ENCODE measurements around the gene RAB11FIP3.
"Not testable (repeated sequence)": the region's sequence is repeated elsewhere in the genome, so short reads cannot be mapped to it uniquely, and the experiment has no call there.

The RAB11FIP3 gene

DNA sequence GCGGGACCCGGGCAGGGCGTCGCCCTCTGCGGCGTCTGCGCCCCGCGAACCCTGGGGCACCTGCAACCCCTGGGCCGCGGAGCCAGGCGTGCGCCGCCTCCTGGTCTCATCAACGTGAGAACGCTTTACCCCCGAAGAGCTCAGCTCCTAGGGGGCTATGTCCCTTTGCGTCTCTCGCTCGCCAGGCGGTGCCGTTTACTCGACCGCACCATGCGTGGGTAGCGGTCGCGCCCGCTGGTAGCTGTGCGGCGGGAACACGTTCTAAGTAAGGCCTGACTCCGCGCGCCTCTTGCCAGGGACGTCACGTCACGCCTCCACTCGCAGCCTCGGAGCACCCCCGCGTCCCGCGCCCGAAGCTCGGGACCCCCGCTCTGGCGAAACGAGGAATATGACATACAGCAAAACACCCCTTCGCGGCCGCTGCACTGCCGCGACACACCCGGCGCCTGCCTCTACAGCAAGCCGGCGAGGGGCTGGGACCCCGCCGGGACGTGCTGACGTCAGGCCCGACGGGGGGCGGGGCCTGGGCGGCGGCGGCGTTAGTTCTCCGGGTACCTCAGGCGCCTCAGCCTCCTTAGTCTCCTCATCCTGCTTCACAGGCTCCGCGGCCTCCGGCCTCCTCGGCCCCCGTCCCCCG, at the start of gene RAB11FIP3:
Gene RAB11FIP3, plus strand, starts transcription at position 568 of the 637 bp plus-strand sequence. CDS start 358 bp downstream, outside the sequence.
- DNase-seq (ENCODE audit: low read depth in 1 of 2, low spot score in 1 of 2): peak; percentile 73 to 76

- DNase-seq (ENCODE audit: low read depth in 1 of 2, low spot score in 1 of 2): no peak
Measured at GRCh38 chr16:375927-376816, 49.3 kb upstream of the RAB11FIP3 start.

- no peak for DNase-seq (ENCODE audit: low read depth in 1 of 2, low spot score in 1 of 2)
Measured at GRCh38 chr16:376817-377418, 48.5 kb upstream of the RAB11FIP3 start.

GRCh38 chr16:377419-377951, 48.0 kb upstream of the RAB11FIP3 start:
- DNase-seq (ENCODE audit: low read depth in 1 of 2, low spot score in 1 of 2): no peak

DNA sequence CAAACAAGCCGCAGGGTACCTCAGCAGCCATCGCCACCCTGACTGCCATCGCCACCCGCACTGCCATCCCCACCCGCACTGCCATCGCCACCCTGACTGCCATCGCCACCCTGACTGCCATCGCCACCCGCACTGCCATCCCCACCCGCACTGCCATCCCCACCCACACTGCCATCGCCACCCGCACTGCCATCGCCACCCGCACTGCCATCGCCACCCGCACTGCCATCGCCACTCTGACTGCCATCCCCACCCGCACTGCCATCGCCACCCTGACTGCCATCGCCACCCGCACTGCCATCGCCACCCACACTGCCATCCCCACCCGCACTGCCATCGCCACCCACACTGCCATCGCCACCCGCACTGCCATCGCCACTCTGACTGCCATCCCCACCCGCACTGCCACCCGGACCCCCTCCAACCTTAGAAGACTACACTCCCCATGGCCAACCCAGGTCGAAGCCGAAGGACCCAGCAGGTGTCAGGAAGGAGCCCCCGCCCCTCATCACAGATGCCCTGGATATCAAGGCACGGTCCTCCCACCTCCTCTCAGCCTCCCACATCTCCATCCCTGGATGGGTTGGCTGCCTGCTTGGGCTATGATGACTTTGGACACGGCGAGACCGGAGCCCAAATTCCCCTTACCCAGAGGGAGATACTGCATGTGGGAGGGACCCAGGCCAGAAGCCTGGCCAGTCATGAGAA, 47.2 kb upstream of the RAB11FIP3 start:
- not testable (repeated sequence) for DNase-seq (ENCODE audit: low read depth in 1 of 2, low spot score in 1 of 2)

DNA sequence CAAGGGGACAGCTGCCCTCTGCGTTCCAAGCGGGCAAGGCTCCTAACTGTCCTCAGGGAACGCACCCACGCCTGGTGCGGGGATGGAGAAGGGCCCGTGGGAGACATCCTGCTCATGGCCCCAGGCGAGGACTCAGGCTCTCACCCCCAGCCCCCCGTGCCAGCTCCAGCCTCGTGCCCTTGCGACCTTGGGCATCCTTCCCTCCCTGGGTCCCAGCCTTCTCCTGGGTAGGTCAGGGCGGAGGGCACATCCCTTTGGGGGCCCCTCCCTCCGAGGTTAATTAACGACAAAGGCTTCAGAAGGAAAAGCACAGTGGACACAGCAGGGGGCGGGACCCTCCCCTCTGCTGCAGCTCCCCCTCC, 46.6 kb upstream of the RAB11FIP3 start:
- DNase-seq (ENCODE audit: low read depth in 1 of 2, low spot score in 1 of 2): no peak

DNA sequence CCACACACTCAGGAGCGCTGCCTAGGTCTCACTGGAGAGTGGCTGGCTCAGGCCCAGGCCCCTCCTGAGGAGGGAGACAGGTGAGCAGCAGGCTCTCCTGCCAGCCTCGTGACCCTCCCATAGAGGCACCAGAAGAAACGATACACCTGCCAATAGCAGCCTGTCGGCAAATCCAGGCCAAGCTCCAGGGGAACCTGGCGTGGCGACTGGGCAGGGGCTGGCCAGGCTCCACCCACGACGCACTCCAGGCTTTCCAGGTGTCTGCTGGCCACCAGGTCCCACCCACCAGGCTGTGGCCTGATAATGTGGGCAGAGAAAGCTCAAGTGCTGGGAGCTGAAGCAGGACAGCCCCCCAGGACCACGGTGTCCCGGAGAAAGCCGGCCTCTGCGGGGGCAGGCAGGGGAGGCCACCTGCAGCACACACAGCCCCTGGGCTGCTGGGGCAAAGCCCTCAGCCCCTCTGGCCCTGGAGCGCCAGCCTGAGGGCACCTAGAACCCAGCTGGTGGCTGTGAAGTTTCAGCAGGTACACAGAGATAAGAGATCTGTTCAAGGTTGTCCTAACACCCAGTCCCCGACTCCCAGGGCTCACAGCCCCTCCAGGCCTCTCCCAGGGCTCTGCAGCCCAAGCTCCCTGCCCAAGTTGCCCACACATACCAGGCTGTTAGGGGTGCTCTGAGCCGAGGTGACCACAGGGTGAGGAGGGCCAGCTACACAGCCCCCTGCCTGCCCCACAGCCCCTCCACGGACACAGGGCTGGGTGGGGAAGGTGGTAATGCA, 46.1 kb upstream of the RAB11FIP3 start:
- no peak for DNase-seq (ENCODE audit: low read depth in 1 of 2, low spot score in 1 of 2)

- DNase-seq (ENCODE audit: low read depth in 1 of 2, low spot score in 1 of 2): no peak
Measured at GRCh38 chr16:379961-380761, 45.3 kb upstream of the RAB11FIP3 start.

DNA sequence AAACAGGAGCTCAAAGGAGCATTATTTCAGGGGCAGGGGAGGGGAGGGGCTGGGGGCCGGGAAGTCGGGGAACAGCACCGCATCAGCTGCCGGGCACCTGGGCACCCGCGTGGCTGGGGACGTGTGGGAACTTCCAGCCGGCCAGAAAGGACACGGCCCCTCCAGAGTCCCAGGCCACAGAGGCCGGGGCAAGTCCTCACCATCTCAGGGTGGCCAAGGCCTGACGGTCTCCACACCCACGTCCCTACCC, 44.8 kb upstream of the RAB11FIP3 start:
- DNase-seq (ENCODE audit: low read depth in 1 of 2, low spot score in 1 of 2): no peak

GRCh38 chr16:381012-381788, 44.2 kb upstream of the RAB11FIP3 start:
- no peak for DNase-seq (ENCODE audit: low read depth in 1 of 2, low spot score in 1 of 2)

- DNase-seq (ENCODE audit: low read depth in 1 of 2, low spot score in 1 of 2): peak; percentile 28 to 51
Measured at GRCh38 chr16:381789-382717, 43.4 kb upstream of the RAB11FIP3 start, which contains the start of gene PGAP6. PGAP6 (minus strand) TSS chr16:381978; CDS start chr16:381821, 157 bp downstream.

DNA sequence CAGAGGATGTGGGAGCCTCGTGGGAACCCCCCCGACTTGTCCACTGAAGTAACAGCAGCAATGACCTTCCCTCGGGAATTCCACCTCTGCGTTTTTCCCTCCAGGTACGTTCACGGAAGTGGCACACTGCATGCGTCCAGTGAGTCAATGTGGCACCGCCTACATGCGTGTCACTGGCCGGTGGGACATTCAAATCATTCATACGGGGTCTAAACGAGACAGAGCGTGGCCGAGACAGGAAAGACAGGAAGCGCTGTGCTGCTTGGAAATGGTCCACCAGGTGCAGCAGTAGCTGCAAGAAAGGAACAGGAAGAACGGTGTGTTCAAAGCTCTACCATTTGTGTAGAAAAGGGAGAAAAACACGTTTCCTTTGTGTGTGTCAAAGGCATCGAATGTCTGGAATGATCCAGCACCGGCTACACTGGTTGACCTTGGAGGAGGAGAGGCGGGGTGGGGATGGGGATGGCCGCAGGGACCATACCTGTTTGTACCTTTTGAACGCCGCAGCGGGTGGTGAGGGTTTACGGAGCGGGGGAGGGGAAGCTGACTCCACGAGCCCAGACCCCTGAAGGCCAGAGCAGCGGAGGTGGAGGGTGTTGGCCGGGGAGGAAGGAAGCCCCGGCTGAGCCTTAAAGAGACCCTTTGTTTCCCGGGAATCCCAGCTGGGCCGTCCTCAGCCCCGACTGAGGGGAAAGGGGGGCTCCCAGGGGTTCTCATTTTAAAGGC, 42.0 kb upstream of the RAB11FIP3 start:
- DNase-seq (ENCODE audit: low read depth in 1 of 2, low spot score in 1 of 2): no peak

- no peak for DNase-seq (ENCODE audit: low read depth in 1 of 2, low spot score in 1 of 2)
Measured at GRCh38 chr16:386641-387156, 38.8 kb upstream of the RAB11FIP3 start.

DNA sequence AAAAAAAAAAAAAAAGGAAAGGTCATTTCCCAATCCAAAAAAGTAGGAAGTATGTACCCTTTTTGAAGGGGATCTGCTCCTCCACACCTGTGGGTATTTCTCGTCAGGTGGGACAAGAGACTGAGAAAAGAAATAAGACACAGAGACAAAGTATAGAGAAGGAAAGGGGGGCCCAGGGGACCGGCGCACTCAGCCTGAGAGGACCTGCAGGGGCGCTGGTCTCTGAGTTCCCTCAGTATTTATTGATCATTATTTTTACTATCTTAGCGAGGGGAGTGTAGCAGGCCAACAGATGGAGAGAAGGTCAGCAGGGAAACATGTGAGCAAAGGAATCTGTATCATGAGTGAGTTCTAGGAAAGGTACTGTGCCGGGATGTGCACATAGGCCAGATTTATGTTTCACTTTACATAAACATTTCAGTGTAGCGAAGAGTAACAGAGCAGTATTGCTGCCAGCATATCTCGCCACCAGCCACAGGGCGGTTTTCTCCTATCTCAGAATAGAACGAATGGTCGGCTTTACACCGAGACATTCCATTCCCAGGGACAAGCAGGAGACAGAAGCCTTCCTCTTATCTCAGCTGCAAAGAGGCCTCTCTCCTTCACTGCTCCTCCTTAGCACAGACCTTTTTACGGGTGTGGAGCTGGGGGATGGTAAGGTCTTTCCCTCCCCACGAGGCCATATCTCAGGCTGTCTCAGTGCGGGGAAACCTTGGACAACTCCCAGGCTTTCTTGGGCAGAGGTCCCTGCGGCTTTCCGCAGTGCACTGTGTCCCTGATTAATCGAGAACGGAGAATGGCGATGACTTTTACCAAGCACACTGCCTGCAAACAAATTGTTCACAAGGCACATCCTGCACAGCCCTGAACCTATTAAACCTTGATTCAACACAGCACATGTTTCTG, 37.4 kb upstream of the RAB11FIP3 start:
- not testable (repeated sequence) for DNase-seq (ENCODE audit: low read depth in 1 of 2, low spot score in 1 of 2)

- no peak for DNase-seq (ENCODE audit: low read depth in 1 of 2, low spot score in 1 of 2)
Measured at GRCh38 chr16:389352-389751, 36.1 kb upstream of the RAB11FIP3 start.

GRCh38 chr16:391885-392335, 33.5 kb upstream of the RAB11FIP3 start:
- peak; percentile 58 to 68 for DNase-seq (ENCODE audit: low read depth in 1 of 2, low spot score in 1 of 2)
